Panc1 (cell line): ENCODE data around the gene PDE4B.

ENCODE experiments used
- CTCF ChIP-seq: fragments of 450-650 bp; IDR thresholded peaks from 2 replicates; pipeline ENCODE4 v1.5.1; 2017; ENCODE audit warnings: mild to moderate bottlenecking
- POLR2AphosphoS5 ChIP-seq: IDR thresholded peaks from 2 replicates; pipeline ENCODE4 v1.6.1; 2012; ENCODE audit warnings: mild to moderate bottlenecking, low read depth, low read length, moderate library complexity
- REST ChIP-seq, 2 experiments: IDR thresholded peaks; 2 replicates each; pipeline ENCODE4 v1.6.1; 2011 to 2012; ENCODE audit warnings: low read depth in 2 of 2, control low read depth in 1 of 2, low read length in 1 of 2, mild to moderate bottlenecking in 1 of 2, moderate library complexity in 1 of 2; ENCODE audit not compliant: insufficient read depth in 1 of 2
- SIN3A ChIP-seq: IDR thresholded peaks from 2 replicates; pipeline ENCODE4 v1.6.1; 2012; ENCODE audit warnings: low read depth, mild to moderate bottlenecking, low read length, moderate library complexity, borderline replicate concordance; ENCODE audit not compliant: insufficient read depth
- TCF7L2 ChIP-seq: IDR thresholded peaks from 2 replicates; pipeline ENCODE4 v1.6.1; 2011; ENCODE audit warnings: mild to moderate bottlenecking, low read depth, low read length, inconsistent platforms

- no peak for TF ChIP-seq TCF7L2
- TF ChIP-seq CTCF: no peak
- no peak for TF ChIP-seq POLR2AphosphoS5
- no peak for TF ChIP-seq REST (IDR thresholded peaks at IDR 0.05; ENCODE audit: insufficient read depth in 1 of 2, low read depth in 2 of 2, low read length in 1 of 2)
- no peak for TF ChIP-seq SIN3A
Measured at GRCh38 chr1:66211521-66211920, 418.8 kb downstream of the PDE4B start.
